HEK293T (cell line): ENCODE results near the gene ZNF148.
"Not testable (repeated sequence)": the region's sequence is repeated elsewhere in the genome, so short reads cannot be mapped to it uniquely, and the experiment has no call there.

Experiments
- CTCF ChIA-PET: fragments of 350-600 bp; formaldehyde crosslinking; extraction: SDS; loops from one replicate; lab custom pipeline; 2021; ENCODE audit warnings: antibody characterized with exemption, inconsistent platforms; lab: Yijun Ruan, JAX
- POLR2A ChIA-PET: fragments of 350-600 bp; formaldehyde crosslinking; extraction: SDS; loops from one replicate; lab custom pipeline; 2020; ENCODE audit warnings: antibody characterized with exemption, inconsistent platforms; lab: Yijun Ruan, JAX
- DNase-seq: peaks from one replicate; pipeline ENCODE4 v3.0.0; 2012; ENCODE audit warnings: mixed read lengths; ENCODE audit errors: extremely low spot score
- ARNT ChIP-seq: fragments of 450-650 bp; IDR thresholded peaks from 2 replicates; pipeline ENCODE4 v1.6.1; 2017; ENCODE audit warnings: mild to moderate bottlenecking
- BHLHE40 ChIP-seq: fragments of 450-650 bp; IDR thresholded peaks from 2 replicates; pipeline ENCODE4 v1.6.1; 2016; ENCODE audit warnings: mild to moderate bottlenecking, moderate library complexity, borderline replicate concordance
- CTBP1 ChIP-seq: fragments of 450-650 bp; IDR thresholded peaks from 2 replicates; pipeline ENCODE4 v1.6.1; 2016; ENCODE audit warnings: borderline replicate concordance
- ELF4 ChIP-seq: fragments of 450-650 bp; IDR thresholded peaks from 2 replicates; pipeline ENCODE4 v1.6.1; 2017; ENCODE audit warnings: antibody characterized with exemption
- FOXA1 ChIP-seq: fragments of 450-650 bp; IDR thresholded peaks from 2 replicates; pipeline ENCODE4 v1.6.1; 2016; ENCODE audit warnings: mild to moderate bottlenecking
- FOXK2 ChIP-seq: fragments of 450-650 bp; IDR thresholded peaks from 2 replicates; pipeline ENCODE4 v1.6.1; 2016; ENCODE audit warnings: mild to moderate bottlenecking
- FOXM1 ChIP-seq: fragments of 450-650 bp; IDR thresholded peaks from 2 replicates; pipeline ENCODE4 v1.6.1; 2017; ENCODE audit warnings: mild to moderate bottlenecking, borderline replicate concordance
- HDGF ChIP-seq: fragments of 450-650 bp; IDR thresholded peaks from 2 replicates; pipeline ENCODE4 v1.6.1; 2017; ENCODE audit warnings: antibody characterized with exemption, borderline replicate concordance
- L3MBTL2 ChIP-seq: fragments of 450-650 bp; conservative IDR thresholded peaks from 2 replicates; pipeline ENCODE4 v1.6.1; 2016; ENCODE audit warnings: mild to moderate bottlenecking
- LEF1 ChIP-seq: fragments of 450-650 bp; IDR thresholded peaks from 2 replicates; pipeline ENCODE4 v1.6.1; 2017; ENCODE audit warnings: mild to moderate bottlenecking, borderline replicate concordance
- NFRKB ChIP-seq: fragments of 450-650 bp; IDR thresholded peaks from 2 replicates; pipeline ENCODE4 v1.6.1; 2016; ENCODE audit warnings: mild to moderate bottlenecking, moderate library complexity
- SP1 ChIP-seq: fragments of 450-650 bp; IDR thresholded peaks from 2 replicates; pipeline ENCODE4 v1.6.1; 2017
- SUZ12 ChIP-seq: fragments of 450-650 bp; IDR thresholded peaks from 2 replicates; pipeline ENCODE4 v1.6.1; 2016; ENCODE audit warnings: mild to moderate bottlenecking
- TARDBP ChIP-seq: fragments of 450-650 bp; IDR thresholded peaks from 2 replicates; pipeline ENCODE4 v1.6.1; 2016
- ZNF384 ChIP-seq: fragments of 450-650 bp; IDR thresholded peaks from 2 replicates; pipeline ENCODE4 v1.6.1; 2016
- TF ChIP-seq, protein P1 (sequence below): fragments of 450-650 bp; IDR thresholded peaks from 2 replicates; pipeline ENCODE4 v1.6.1; 2016

The ZNF148 gene

DNA sequence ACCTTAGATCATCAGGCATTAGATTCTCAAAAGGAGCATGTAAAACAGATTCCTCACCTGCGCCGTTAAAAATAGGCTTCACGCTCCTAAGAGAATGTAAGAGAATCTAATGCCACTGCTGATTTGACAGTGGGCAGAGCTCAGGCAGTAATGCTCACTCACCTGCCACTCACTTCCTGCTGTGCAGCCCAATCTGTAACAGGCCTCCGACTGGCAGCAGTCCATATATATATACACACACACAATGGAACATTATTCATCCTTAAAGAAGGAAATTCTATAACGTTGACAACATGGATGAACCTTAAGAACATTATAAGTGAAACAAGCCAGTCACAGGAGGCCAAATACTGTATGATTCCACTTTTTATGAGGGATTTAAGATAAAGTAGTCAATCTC, 24.5 kb downstream of the ZNF148 start:
- DNase-seq = no peak
- POLR2A ChIA-PET = no interaction called here
- TF ChIP-seq ZNF384 = no peak
- TF ChIP-seq ELF4 = no peak
- no peak for TF ChIP-seq FOXK2
- TF ChIP-seq L3MBTL2 = no peak
- no peak for TF ChIP-seq LEF1
- TF ChIP-seq FOXM1 = no peak
- no peak for TF ChIP-seq CTBP1
- no peak for TF ChIP-seq SUZ12
- TF ChIP-seq ARNT = no peak
- no peak for TF ChIP-seq HDGF
- TF ChIP-seq BHLHE40 = no peak
- TF ChIP-seq TARDBP = no peak
- TF ChIP-seq, protein P1, sequence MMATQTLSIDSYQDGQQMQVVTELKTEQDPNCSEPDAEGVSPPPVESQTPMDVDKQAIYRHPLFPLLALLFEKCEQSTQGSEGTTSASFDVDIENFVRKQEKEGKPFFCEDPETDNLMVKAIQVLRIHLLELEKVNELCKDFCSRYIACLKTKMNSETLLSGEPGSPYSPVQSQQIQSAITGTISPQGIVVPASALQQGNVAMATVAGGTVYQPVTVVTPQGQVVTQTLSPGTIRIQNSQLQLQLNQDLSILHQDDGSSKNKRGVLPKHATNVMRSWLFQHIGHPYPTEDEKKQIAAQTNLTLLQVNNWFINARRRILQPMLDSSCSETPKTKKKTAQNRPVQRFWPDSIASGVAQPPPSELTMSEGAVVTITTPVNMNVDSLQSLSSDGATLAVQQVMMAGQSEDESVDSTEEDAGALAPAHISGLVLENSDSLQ = no peak
- TF ChIP-seq SP1 = no peak
- TF ChIP-seq NFRKB = no peak
- TF ChIP-seq FOXA1 = no peak
- CTCF ChIA-PET = no interaction called here

DNA sequence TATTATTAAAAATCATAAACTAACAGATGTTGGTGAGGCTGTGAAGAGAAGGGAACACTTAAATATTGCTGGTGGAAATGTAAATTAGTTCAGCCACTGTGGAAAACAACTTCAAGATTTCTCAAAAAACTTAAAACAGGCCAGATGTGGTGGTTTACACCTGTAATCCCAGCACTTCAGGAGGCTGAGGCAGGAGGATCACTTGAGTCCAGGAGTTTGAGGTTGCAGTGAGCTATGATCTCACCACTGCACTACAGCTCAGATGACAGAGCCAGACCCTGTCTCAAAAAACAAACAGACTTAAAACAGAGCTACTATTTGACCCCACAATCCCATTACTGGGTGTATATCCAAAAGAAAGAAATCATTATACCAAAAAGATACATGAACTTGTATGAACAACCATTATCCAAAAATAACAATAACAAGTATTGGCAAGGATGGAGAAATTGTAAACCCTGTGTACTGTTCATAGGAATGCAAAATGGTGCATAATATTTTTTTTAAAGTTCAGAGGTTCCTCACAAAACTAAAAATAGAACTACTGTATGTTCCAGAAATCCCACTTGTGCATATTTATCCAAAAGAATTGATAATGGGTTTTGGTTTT, 25.5 kb downstream of the ZNF148 start:
- ChIA-PET POLR2A (no interaction called here), CTCF (no interaction called here)
- TF ChIP-seq L3MBTL2 (no peak), TARDBP (no peak), BHLHE40 (no peak), FOXA1 (no peak), HDGF (no peak), SP1 (no peak), ZNF384 (no peak), LEF1 (no peak), SUZ12 (no peak), ELF4 (no peak), FOXM1 (no peak), FOXK2 (no peak), ARNT (no peak), CTBP1 (no peak), NFRKB (no peak)
- TF ChIP-seq, protein P1 = no peak
- DNase-seq = no peak

DNA sequence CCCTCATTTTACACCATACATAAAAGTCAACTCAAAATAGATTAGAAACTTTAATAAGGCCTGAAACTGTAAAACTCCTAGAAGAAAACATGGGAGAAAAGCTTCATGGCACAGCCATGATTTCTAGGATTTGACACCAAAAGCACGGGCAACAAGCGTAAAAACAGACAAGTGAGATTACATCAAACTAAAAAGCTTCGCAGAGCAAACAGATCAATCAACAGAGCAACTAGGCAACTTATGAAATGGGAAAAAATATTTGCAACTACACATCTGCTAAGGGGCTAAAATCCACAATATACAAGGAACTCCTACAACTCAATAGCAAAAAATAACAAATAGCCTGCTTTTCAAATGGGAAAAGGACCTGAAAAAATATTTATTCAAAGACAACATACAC, 26.1 kb downstream of the ZNF148 start:
- ChIA-PET POLR2A (no interaction called here), CTCF (no interaction called here)
- TF ChIP-seq SP1 (no peak), FOXA1 (no peak), SUZ12 (no peak), HDGF (no peak), ZNF384 (no peak), FOXK2 (no peak), NFRKB (no peak), FOXM1 (no peak)
- DNase-seq = no peak

DNA sequence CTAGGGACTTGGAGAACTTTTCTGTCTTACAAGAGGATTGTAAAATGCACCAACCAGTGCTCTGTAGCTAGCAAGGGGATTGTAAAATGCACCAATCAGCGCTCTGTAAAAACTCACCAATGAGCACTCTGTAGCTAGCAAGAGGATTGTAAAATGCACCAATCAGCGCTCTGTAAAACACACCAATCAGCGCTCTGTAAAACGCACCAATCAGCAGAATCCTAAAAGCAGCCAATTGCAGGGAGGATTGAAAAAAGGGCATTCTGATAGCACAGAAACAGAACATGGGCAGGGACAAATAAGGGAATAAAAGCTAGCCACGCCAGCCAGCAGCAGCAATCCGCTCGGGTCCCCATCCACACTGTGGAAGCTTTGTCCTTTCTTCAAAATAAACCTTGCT, 31.8 kb downstream of the ZNF148 start:
- DNase-seq, POLR2A ChIA-PET: not testable (repeated sequence)
- CTCF ChIA-PET = interaction anchor here (0.6 kb wide), 1 partner anchor 916 kb away, joined by 3 read pairs; no protein-coding TSS in a partner anchor

DNA sequence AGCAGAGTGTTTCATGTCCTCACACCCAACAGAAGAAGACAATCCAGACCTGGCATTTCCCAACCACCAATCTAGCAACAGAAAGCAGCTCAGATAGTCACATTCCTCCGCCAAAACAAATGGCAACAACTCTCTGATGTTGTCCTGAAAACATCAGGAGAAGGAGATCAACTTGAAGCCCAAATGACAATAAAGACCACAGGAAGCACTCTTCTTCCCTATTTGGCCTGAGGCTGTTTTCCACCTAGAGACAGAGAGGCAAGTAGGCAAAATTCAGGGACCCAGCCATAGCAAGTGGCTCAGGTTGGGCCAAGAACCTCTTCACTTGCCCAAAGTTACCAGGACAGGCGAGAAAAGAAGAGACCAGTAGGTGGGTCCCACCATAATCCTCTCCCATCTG, 35.0 kb downstream of the ZNF148 start:
- CTCF ChIA-PET = no interaction called here
- POLR2A ChIA-PET = no interaction called here
- no peak for TF ChIP-seq NFRKB

DNA sequence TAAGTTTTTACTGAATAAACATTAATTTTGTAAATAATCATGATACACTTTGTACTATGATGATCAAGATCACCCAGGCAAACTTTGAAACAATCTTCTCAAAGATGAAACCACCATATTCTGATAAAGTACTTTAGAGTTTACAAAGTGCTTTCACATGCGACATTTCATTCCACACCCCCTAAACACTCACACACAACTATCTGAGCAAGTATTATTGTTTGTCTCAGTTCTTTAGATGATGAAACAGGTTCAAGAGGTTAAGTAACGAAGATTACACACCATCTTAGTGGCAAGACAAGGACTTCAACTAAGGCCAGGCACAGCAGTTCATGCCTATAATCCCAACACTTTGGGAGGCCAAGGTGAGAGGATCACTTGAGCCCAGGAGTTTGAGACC, 37.6 kb downstream of the ZNF148 start:
- no peak for DNase-seq
- POLR2A ChIA-PET = no interaction called here
- TF ChIP-seq ELF4 (no peak), ZNF384 (no peak), FOXK2 (no peak), SP1 (no peak), L3MBTL2 (no peak), TARDBP (no peak), BHLHE40 (no peak), HDGF (no peak), CTBP1 (no peak), FOXA1 (no peak), LEF1 (no peak), SUZ12 (no peak), ARNT (no peak), NFRKB (no peak), FOXM1 (no peak)
- TF ChIP-seq, protein P1 = no peak
- CTCF ChIA-PET = no interaction called here

More for the DNA sequence above, 35.0 kb downstream of the ZNF148 start:
- no peak for DNase-seq
